ENCODE results near the gene KLHL40. TPM values are rescaled to one million over a fixed set of nuclear protein-coding genes. Genes with fewer than 3 reads are reported as not detected.

Gene KLHL40
- total and polyA plus RNA-seq, 10 of the 15 experiments (the other 5 are each of a cell fraction or from before 2014, with no cell fraction given), result not detected

GRCh38 chr3:42637001-42637400 is 48.3 kb upstream of the KLHL40 start:
- no peaks in the 10 kb centered on the region for H3K9me3 ChIP-seq (replicated peaks; ENCODE audit: control insufficient read depth, insufficient read depth, low read length)
- TF ChIP-seq EGR1 (IDR thresholded peaks at IDR 0.05; ENCODE audit: borderline replicate concordance in 1 of 2, low read depth in 2 of 2, low read length in 2 of 2), result no peak
- TF ChIP-seq CREB1 (IDR thresholded peaks at IDR 0.05; ENCODE audit: low read depth), result no peak
- no peak for TF ChIP-seq HSF1 (IDR thresholded peaks at IDR 0.05; ENCODE audit: low read depth, low read length)
- no peak for TF ChIP-seq SMAD5 (IDR thresholded peaks at IDR 0.05; ENCODE audit: low read depth)
- TF ChIP-seq GABPA (IDR thresholded peaks at IDR 0.05; ENCODE audit: low read depth), result no peak
- TF ChIP-seq RFX5 (IDR thresholded peaks at IDR 0.05; ENCODE audit: low read depth, low read length), result no peak
- TF ChIP-seq CUX1 (IDR thresholded peaks at IDR 0.05; ENCODE audit: insufficient replicate concordance, low read depth, low read length), result no peak
- TF ChIP-seq RUNX3 (IDR thresholded peaks at IDR 0.05; ENCODE audit: low read length), result no peak
- TF ChIP-seq CREM (IDR thresholded peaks at IDR 0.05; ENCODE audit: low read depth), result no peak
- TF ChIP-seq NRF1 (conservative IDR thresholded peaks at IDR 0.05; ENCODE audit: low read depth, low read length), result no peak
- no peak for TF ChIP-seq FOS (IDR thresholded peaks at IDR 0.05; ENCODE audit: borderline replicate concordance, extremely low read depth, insufficient read length)
- 0 out of 2 replicates have a peak, but pooled peaks cover 2% of the 10 kb centered on the region for H4K20me1 ChIP-seq (ENCODE audit: control insufficient read depth, insufficient read depth)
- H3K36me3 ChIP-seq (ENCODE audit: control insufficient read depth in 2 of 2, insufficient read depth in 2 of 2, low read length in 1 of 2), result peaks cover 13 to 48% of the 10 kb centered on the region in 2 experiments
- no peak overlapping the region for H3K4me3 ChIP-seq
- in situ Hi-C loops (cut with MboI), result no loop called here
- no peak for DNase-seq (ENCODE audit: low read depth, low spot score)
- no peak for ATAC-seq
- no peak overlapping the region for H2AFZ ChIP-seq (ENCODE audit: control insufficient read depth, low read depth, low read length)
- H3K27ac ChIP-seq (ENCODE audit: control insufficient read depth, insufficient read depth), result peak overlapping the region; percentile 6; the same call in 1 of the 2 replicates
- WGBS (ENCODE audit: insufficient coverage, insufficient replicate concordance, low lambda C conversion rate, missing lambda C conversion rate), result 97% methylated on average over 6 of the region's 6 CpGs
- H3K4me2 ChIP-seq (ENCODE audit: control insufficient read depth, insufficient read depth), result no peak overlapping the region
- peaks cover 8% of the 10 kb centered on the region for H3K79me2 ChIP-seq (ENCODE audit: control insufficient read depth, insufficient read depth, low read length)
- H3K9ac ChIP-seq (ENCODE audit: control insufficient read depth, insufficient read depth, low read length), result no peak overlapping the region
- no peaks in the 10 kb centered on the region for H3K27me3 ChIP-seq (replicated peaks in 1 of 2; ENCODE audit: control insufficient read depth in 2 of 2, insufficient read depth in 2 of 2, low read length in 1 of 2)
- ChIA-PET CTCF (interaction anchor here (0.7 to 2.2 kb wide), 9 partner anchors 10 to 202 kb away, joined by 3 to 9 read pairs (median 5); partner anchors contain the start of gene SEC22C), SMC1A (ENCODE audit: uncharacterized antibody, unreplicated experiment) (interaction anchor here (1.2 to 1.7 kb wide), 7 partner anchors 11 to 104 kb away, joined by 3 to 8 read pairs (median 5); no protein-coding TSS in a partner anchor), RAD21 (ENCODE audit: unreplicated experiment) (interaction anchor here (1.2 to 2.0 kb wide), 2 partner anchors 40 to 65 kb away, joined by 3 to 5 read pairs; no protein-coding TSS in a partner anchor), POLR2A (no interaction called here)
- no TSS peak for BruUV-seq (replicated peaks)
- intact Hi-C loops (cut with micrococcal nuclease; ENCODE audit: unreplicated experiment), result no loop called here
- peaks cover 17% of the 10 kb centered on the region for H3K4me1 ChIP-seq (ENCODE audit: control insufficient read depth, insufficient read depth, low read length)
- FAIRE-seq, result no peak
